ENCODE data around the gene ERF.

DNA sequence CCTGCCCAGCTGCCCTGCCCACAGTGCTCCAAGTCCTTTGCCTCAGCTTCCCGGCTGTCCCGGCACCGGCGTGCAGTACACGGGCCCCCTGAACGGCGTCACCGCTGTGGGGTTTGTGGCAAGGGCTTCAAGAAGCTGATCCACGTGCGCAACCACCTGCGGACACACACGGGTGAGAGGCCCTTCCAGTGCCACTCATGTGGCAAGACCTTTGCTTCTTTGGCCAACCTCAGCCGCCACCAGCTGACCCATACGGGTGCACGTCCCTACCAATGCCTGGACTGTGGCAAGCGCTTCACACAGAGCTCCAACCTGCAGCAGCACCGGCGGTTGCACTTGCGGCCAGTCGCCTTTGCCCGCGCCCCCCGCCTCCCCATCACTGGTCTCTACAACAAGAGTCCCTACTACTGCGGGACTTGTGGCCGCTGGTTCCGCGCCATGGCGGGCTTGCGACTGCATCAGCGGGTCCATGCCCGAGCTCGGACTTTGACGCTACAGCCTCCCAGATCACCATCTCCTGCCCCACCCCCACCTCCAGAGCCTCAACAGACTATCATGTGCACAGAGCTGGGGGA, 29.1 kb downstream of the ERF start:
- no peak for TF ChIP-seq POLR2A (IDR thresholded peaks at IDR 0.05; ENCODE audit: low read depth, low read length)
- TF ChIP-seq POLR2AphosphoS5 (IDR thresholded peaks at IDR 0.05; ENCODE audit: low read depth, low read length) = no peak
- TF ChIP-seq TAF1 (IDR thresholded peaks at IDR 0.05; ENCODE audit: borderline replicate concordance, low read depth, low read length) = no peak

All from GM12892 (cell line).